Naive thymus-derived CD4-positive, alpha-beta T cell (primary cell): ENCODE results near the gene PAXX. TPM values are rescaled to one million over a fixed set of nuclear protein-coding genes. Genes with fewer than 3 reads are reported as not detected.

Experiments used
- ATAC-seq: fragments of 150-1000 bp; cut with Tn5 transposase; 2 replicates; pipeline ENCODE4 v1.10.0; 2021; ENCODE audit warnings: mild to moderate bottlenecking, moderate library complexity
- CTCF ChIA-PET: fragments of 350-600 bp; sonication (Branson Sonifier 250); formaldehyde crosslinking; loops from one replicate; lab custom pipeline; 2021; ENCODE audit warnings: antibody characterized with exemption; lab: Charles Lee
- POLR2A ChIA-PET: fragments of 350-600 bp; sonication (Branson Sonifier 250); formaldehyde crosslinking; loops from one replicate; lab custom pipeline; 2021; ENCODE audit warnings: antibody characterized with exemption, inconsistent platforms; lab: Charles Lee
- DNase-seq, 9 donors: peaks; one replicate each; pipeline versions ENCODE4 v3.0.0 to v3.0.0-alpha.2; 2020 to 2022; ENCODE audit warnings: mixed read lengths in 1 of 9
- H3K27ac ChIP-seq: one replicate; pipeline ENCODE4 v1.7.0; 2013; ENCODE audit warnings: mild to moderate bottlenecking, low read depth, low read length, moderate library complexity
- H3K27me3 ChIP-seq, 2 donors: one replicate each; pipeline ENCODE4 v1.7.0; 2013; ENCODE audit warnings: low read length in 2 of 2, mild to moderate bottlenecking in 2 of 2, moderate library complexity in 2 of 2; ENCODE audit not compliant: control insufficient read depth in 2 of 2, insufficient read depth in 2 of 2
- H3K36me3 ChIP-seq, 3 experiments: 1 replicate in 2 of 3; 2 replicates in 1 of 3; pipeline ENCODE4 v1.7.0; 2013; ENCODE audit warnings: low read length in 3 of 3, mild to moderate bottlenecking in 3 of 3, moderate library complexity in 1 of 3; ENCODE audit not compliant: insufficient read depth in 3 of 3, control insufficient read depth in 2 of 3
- H3K4me1 ChIP-seq, 2 donors: one replicate each; pipeline ENCODE4 v1.7.0; 2013; ENCODE audit warnings: low read length in 2 of 2, mild to moderate bottlenecking in 2 of 2, moderate library complexity in 1 of 2; ENCODE audit not compliant: control insufficient read depth in 2 of 2, insufficient read depth in 2 of 2
- H3K4me3 ChIP-seq: 2 replicates; pipeline ENCODE4 v1.7.0; 2013; ENCODE audit warnings: mild to moderate bottlenecking, low read length
- H3K9me3 ChIP-seq, 3 experiments: 1 replicate in 2 of 3; 2 replicates in 1 of 3; pipeline ENCODE4 v1.7.0; 2013; ENCODE audit warnings: low read length in 3 of 3; ENCODE audit not compliant: control insufficient read depth in 2 of 3
- H3K27ac Mint-ChIP-seq, 9 donors: one replicate each; pipeline ENCODE4 v1.8.0; 2020 to 2022; ENCODE audit warnings: mixed read lengths in 9 of 9, mild to moderate bottlenecking in 8 of 9, moderate library complexity in 5 of 9, inconsistent platforms in 2 of 9
- H3K27me3 Mint-ChIP-seq, 5 donors: one replicate each; pipeline ENCODE4 v1.8.0; 2021 to 2022; ENCODE audit warnings: mixed read lengths in 5 of 5, mild to moderate bottlenecking in 1 of 5
- H3K36me3 Mint-ChIP-seq, 5 donors: one replicate each; pipeline ENCODE4 v1.8.0; 2020 to 2022; ENCODE audit warnings: mixed read lengths in 5 of 5, mild to moderate bottlenecking in 3 of 5, inconsistent platforms in 1 of 5
- H3K4me1 Mint-ChIP-seq, 7 donors: one replicate each; pipeline ENCODE4 v1.8.0; 2020 to 2022; ENCODE audit warnings: mixed read lengths in 7 of 7, mild to moderate bottlenecking in 3 of 7, inconsistent platforms in 1 of 7
- H3K4me3 Mint-ChIP-seq, 10 donors: one replicate each; pipeline ENCODE4 v1.8.0; 2020 to 2022; ENCODE audit warnings: mild to moderate bottlenecking in 10 of 10, mixed read lengths in 10 of 10, moderate library complexity in 6 of 10, inconsistent platforms in 2 of 10
- H3K9me3 Mint-ChIP-seq, 11 donors: one replicate each; pipeline ENCODE4 v1.8.0; 2020 to 2022; ENCODE audit warnings: mixed read lengths in 11 of 11, mild to moderate bottlenecking in 4 of 11, inconsistent platforms in 1 of 11, moderate library complexity in 1 of 11
- intact Hi-C, 2 donors: fragments of 100-400 bp; cut with micrococcal nuclease; formaldehyde crosslinking; loops; one replicate each; pipeline ENCODE4 v1.15.1; 2023
- polyA plus RNA-seq, 2 donors: library from polyadenylated mRNA; unstranded; fragments of 300-500 nt; fragmentation: Illumina TruSeq; gene quantifications; one replicate each; pipeline ENCODE4 v1.2.3, GENCODE V29; 2021
- total RNA-seq, 6 experiments: library from RNA in 5 of 6; stranded (reverse) in 5 of 6; gene quantifications; 1 replicate in 5 of 6; 2 replicates in 1 of 6; pipeline ENCODE4 v1.2.3 and lab custom pipeline; 2021 to 2026

Gene PAXX
- total and polyA plus RNA-seq, 7 experiments from 2014 or later: 49.3 to 78.2 (median 66.0) TPM

- peak; percentile 74 to 88 (median 82) for DNase-seq
- H3K9me3 ChIP-seq: no peaks in the 10 kb centered on the region
- no peaks in the 10 kb centered on the region for H3K36me3 Mint-ChIP-seq
- H3K9me3 Mint-ChIP-seq: no peaks in the 10 kb centered on the region
- ChIA-PET CTCF (interaction anchor here (0.7 to 3.5 kb wide), 18 partner anchors 8 to 275 kb away, joined by 3 to 49 read pairs (median 4); partner anchors contain the start of genes AJM1, RABL6 and TMEM141), POLR2A (interaction anchor here (0.6 to 1.5 kb wide), 14 partner anchors 8 to 247 kb away, joined by 3 to 7 read pairs (median 3); partner anchors contain the start of genes FBXW5, MAN1B1 and TRAF2)
- ATAC-seq: peak; percentile 84
- peak overlapping the region; percentile 55 to 81 (median 66) for H3K4me3 Mint-ChIP-seq
- peaks cover 0 to 3% (median 0%) of the 10 kb centered on the region in 5 donors for H3K27me3 Mint-ChIP-seq
- peak overlapping the region in 4 of 9 donors; percentile 19 to 85 (median 43) for H3K27ac Mint-ChIP-seq
- no peaks in the 10 kb centered on the region for H3K27me3 ChIP-seq
- intact Hi-C loops: loop anchor here (1.0 to 2.0 kb wide), 5 partner anchors 31 to 248 kb away; partner anchors contain the start of genes AJM1 (in 1 of the 2), C8G (in 1 of the 2) and FBXW5 (in 1 of the 2)
- no peaks in the 10 kb centered on the region for H3K36me3 ChIP-seq
- peaks cover 11 to 37% (median 26%) of the 10 kb centered on the region in 7 donors for H3K4me1 Mint-ChIP-seq
- peaks cover 38 to 43% of the 10 kb centered on the region in 2 donors for H3K4me1 ChIP-seq
- no peak overlapping the region for H3K27ac ChIP-seq
- peak overlapping the region; percentile 34 for H3K4me3 ChIP-seq
Measured at GRCh38 chr9:137034709-137035506, 42.7 kb downstream of the PAXX start.

DNA sequence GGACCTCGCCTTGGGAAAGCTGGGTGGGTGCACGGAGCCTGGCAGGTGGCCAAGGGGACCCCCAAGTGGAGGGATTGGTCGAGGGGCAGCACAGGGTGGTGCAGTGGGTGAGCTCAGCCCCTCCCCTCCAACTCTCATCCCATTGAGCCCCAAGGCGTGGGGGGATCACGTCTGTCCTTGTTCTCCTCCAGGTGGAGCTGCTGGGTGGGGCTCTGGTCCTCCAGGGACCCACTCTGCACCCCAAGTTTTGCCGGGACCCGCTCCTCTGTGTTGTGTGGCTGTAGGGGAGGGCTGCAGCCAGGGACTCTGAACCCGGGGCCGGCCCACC is 43.2 kb downstream of the PAXX start:
- DNase-seq: peak in 1 of 9 donors; percentile 22
- H3K36me3 ChIP-seq: no peaks in the 10 kb centered on the region
- no peak for ATAC-seq
- H3K4me3 ChIP-seq: no peak overlapping the region
- H3K27ac ChIP-seq: no peak overlapping the region
- H3K4me1 ChIP-seq: peaks cover 33 to 38% of the 10 kb centered on the region in 2 donors
- no peaks in the 10 kb centered on the region for H3K27me3 ChIP-seq
- Mint-ChIP-seq H3K4me3 (peak overlapping the region in 5 of 10 donors; percentile 55 to 81 (median 65)), H3K4me1 (peaks cover 11 to 33% (median 21%) of the 10 kb centered on the region in 7 donors), H3K9me3 (no peaks in the 10 kb centered on the region), H3K27me3 (peaks cover 0 to 4% (median 0%) of the 10 kb centered on the region in 5 donors), H3K36me3 (no peaks in the 10 kb centered on the region), H3K27ac (peak overlapping the region in 1 of 9 donors; percentile 85)
- CTCF ChIA-PET: interaction anchor here (0.8 to 3.5 kb wide), 17 partner anchors 9 to 275 kb away, joined by 3 to 49 read pairs (median 4); partner anchors contain the start of genes AJM1, RABL6 and TMEM141
- intact Hi-C loops: loop anchor here (1.0 to 2.0 kb wide), 5 partner anchors 31 to 248 kb away; partner anchors contain the start of genes AJM1 (in 1 of the 2), C8G (in 1 of the 2) and FBXW5 (in 1 of the 2)
- POLR2A ChIA-PET: interaction anchor here (0.6 to 1.5 kb wide), 12 partner anchors 9 to 248 kb away, joined by 3 to 7 read pairs (median 3); partner anchors contain the start of genes FBXW5 and MAN1B1
- H3K9me3 ChIP-seq: no peaks in the 10 kb centered on the region

GRCh38 chr9:137035937-137036336 is 43.7 kb downstream of the PAXX start:
- Mint-ChIP-seq H3K9me3 (no peaks in the 10 kb centered on the region), H3K36me3 (no peaks in the 10 kb centered on the region), H3K27ac (no peak overlapping the region), H3K27me3 (peaks cover 0 to 4% (median 0%) of the 10 kb centered on the region in 5 donors), H3K4me3 (no peak overlapping the region), H3K4me1 (peaks cover 11 to 29% (median 16%) of the 10 kb centered on the region in 7 donors)
- POLR2A ChIA-PET: interaction anchor here (1.0 to 1.5 kb wide), 5 partner anchors 9 to 248 kb away, joined by 3 to 7 read pairs (median 3); partner anchors contain the start of gene FBXW5
- H3K36me3 ChIP-seq: no peaks in the 10 kb centered on the region
- H3K9me3 ChIP-seq: no peaks in the 10 kb centered on the region
- H3K27ac ChIP-seq: no peak overlapping the region
- ATAC-seq (no peak), DNase-seq (no peak)
- no peaks in the 10 kb centered on the region for H3K27me3 ChIP-seq
- peaks cover 28 to 33% of the 10 kb centered on the region in 2 donors for H3K4me1 ChIP-seq
- CTCF ChIA-PET: interaction anchor here (0.9 to 3.5 kb wide), 9 partner anchors 9 to 276 kb away, joined by 3 to 49 read pairs (median 4); partner anchors contain the start of genes RABL6 and TMEM141
- H3K4me3 ChIP-seq: no peak overlapping the region
- intact Hi-C loops: loop anchor here (1.0 to 2.0 kb wide), 5 partner anchors 32 to 249 kb away; partner anchors contain the start of genes AJM1 (in 1 of the 2), C8G (in 1 of the 2) and FBXW5 (in 1 of the 2)

DNA sequence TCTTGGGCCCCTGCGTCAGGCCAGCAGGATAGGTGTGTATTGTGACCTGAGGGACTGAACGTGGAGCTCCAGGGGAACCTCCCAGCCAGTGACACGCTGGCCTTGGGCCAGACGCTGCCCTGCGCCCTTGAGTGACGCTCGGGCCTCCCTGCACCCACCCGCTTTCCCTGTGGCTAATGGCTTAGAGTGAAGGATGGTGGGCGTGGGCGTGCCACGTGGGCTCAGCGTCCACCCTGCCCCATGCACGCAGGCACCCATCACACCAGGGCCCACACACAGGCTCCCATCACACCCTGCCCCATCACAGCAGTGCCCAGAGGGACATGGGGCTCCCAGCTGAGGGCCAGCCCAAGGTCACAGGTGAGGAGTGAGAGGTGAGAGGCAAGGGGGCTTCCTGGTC is 44.8 kb downstream of the PAXX start:
- Histone ChIP-seq H3K4me3 (no peak overlapping the region), H3K36me3 (no peaks in the 10 kb centered on the region), H3K4me1 (peaks cover 17 to 22% of the 10 kb centered on the region in 2 donors), H3K27me3 (no peaks in the 10 kb centered on the region), H3K9me3 (no peaks in the 10 kb centered on the region), H3K27ac (no peak overlapping the region)
- Mint-ChIP-seq H3K27ac (no peak overlapping the region), H3K4me3 (no peak overlapping the region), H3K27me3 (peaks cover 0 to 4% (median 0%) of the 10 kb centered on the region in 5 donors), H3K9me3 (no peaks in the 10 kb centered on the region), H3K4me1 (peaks cover 11 to 25% (median 12%) of the 10 kb centered on the region in 7 donors), H3K36me3 (no peaks in the 10 kb centered on the region)
- ChIA-PET CTCF (interaction anchor here (1.1 to 3.5 kb wide), 2 partner anchors 10 to 249 kb away, joined by 4 to 49 read pairs; partner anchors contain the start of gene TMEM141), POLR2A (interaction anchor here (0.5 kb wide), 1 partner anchor 20 kb away, joined by 4 read pairs; no protein-coding TSS in a partner anchor)
- intact Hi-C loops: no loop called here
- DNase-seq: no peak
- ATAC-seq: no peak

GRCh38 chr9:137037483-137037882 is 45.3 kb downstream of the PAXX start:
- Mint-ChIP-seq H3K4me1 (peaks cover 11 to 23% (median 12%) of the 10 kb centered on the region in 7 donors), H3K36me3 (no peaks in the 10 kb centered on the region), H3K27me3 (peaks cover 0 to 4% (median 0%) of the 10 kb centered on the region in 5 donors), H3K4me3 (no peak overlapping the region), H3K27ac (no peak overlapping the region), H3K9me3 (no peaks in the 10 kb centered on the region)
- ATAC-seq (no peak), DNase-seq (no peak)
- H3K4me3 ChIP-seq: no peak overlapping the region
- H3K4me1 ChIP-seq: peaks cover 13 to 20% of the 10 kb centered on the region in 2 donors
- no peaks in the 10 kb centered on the region for H3K36me3 ChIP-seq
- no peak overlapping the region for H3K27ac ChIP-seq
- ChIA-PET CTCF (no interaction called here), POLR2A (interaction anchor here (0.5 to 0.6 kb wide), 2 partner anchors 10 to 19 kb away, joined by 3 to 4 read pairs; no protein-coding TSS in a partner anchor)
- intact Hi-C loops: no loop called here
- no peaks in the 10 kb centered on the region for H3K27me3 ChIP-seq
- H3K9me3 ChIP-seq: no peaks in the 10 kb centered on the region

- Histone ChIP-seq H3K27ac (no peak overlapping the region), H3K36me3 (no peaks in the 10 kb centered on the region), H3K27me3 (peaks cover 0 to 2% of the 10 kb centered on the region in 2 donors), H3K4me3 (no peak overlapping the region), H3K9me3 (no peaks in the 10 kb centered on the region), H3K4me1 (peaks cover 13 to 18% of the 10 kb centered on the region in 2 donors)
- ATAC-seq (no peak), DNase-seq (no peak)
- Mint-ChIP-seq H3K27ac (no peak overlapping the region), H3K36me3 (no peaks in the 10 kb centered on the region), H3K27me3 (peaks cover 0 to 11% (median 0%) of the 10 kb centered on the region in 5 donors), H3K4me1 (peaks cover 9 to 12% (median 11%) of the 10 kb centered on the region in 7 donors), H3K9me3 (no peaks in the 10 kb centered on the region), H3K4me3 (no peak overlapping the region)
- CTCF ChIA-PET: no interaction called here
- intact Hi-C loops: no loop called here
- POLR2A ChIA-PET: no interaction called here
Measured at GRCh38 chr9:137038916-137039315, 46.7 kb downstream of the PAXX start.
